ENCODE results near the gene ANKFY1.

ANKFY1 gene

DNA sequence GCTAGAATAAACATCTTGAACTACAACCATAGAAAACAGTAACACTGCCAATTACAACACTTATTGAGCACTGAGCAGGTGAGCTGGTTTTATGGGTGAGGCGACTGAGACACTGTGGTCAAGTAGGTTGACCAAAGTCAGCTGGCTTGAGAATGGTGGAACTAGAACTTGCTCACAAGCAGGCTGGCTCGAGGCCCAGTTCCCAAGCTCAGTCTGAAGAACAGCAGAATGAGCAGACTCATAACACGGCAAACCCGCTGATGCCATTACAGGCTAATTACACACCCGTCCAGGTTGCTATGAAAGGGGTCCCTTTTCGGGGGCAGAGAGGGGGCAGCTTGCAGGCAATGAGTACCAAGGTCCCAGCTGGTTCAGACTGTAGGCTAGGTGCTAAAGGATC, 127.4 kb downstream of the ANKFY1 start:
- DNase-seq (ENCODE audit: extremely low spot score), result no peak
- CTCF ChIA-PET, result interaction anchor here (1.4 kb wide), 1 partner anchor 17 kb away, joined by 3 read pairs; no protein-coding TSS in a partner anchor
- TF ChIP-seq, protein P1, sequence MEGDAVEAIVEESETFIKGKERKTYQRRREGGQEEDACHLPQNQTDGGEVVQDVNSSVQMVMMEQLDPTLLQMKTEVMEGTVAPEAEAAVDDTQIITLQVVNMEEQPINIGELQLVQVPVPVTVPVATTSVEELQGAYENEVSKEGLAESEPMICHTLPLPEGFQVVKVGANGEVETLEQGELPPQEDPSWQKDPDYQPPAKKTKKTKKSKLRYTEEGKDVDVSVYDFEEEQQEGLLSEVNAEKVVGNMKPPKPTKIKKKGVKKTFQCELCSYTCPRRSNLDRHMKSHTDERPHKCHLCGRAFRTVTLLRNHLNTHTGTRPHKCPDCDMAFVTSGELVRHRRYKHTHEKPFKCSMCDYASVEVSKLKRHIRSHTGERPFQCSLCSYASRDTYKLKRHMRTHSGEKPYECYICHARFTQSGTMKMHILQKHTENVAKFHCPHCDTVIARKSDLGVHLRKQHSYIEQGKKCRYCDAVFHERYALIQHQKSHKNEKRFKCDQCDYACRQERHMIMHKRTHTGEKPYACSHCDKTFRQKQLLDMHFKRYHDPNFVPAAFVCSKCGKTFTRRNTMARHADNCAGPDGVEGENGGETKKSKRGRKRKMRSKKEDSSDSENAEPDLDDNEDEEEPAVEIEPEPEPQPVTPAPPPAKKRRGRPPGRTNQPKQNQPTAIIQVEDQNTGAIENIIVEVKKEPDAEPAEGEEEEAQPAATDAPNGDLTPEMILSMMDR (IDR thresholded peaks at IDR 0.05; ENCODE audit: control extremely low read depth, extremely low read depth, low read depth, missing control alignments), result no peak
- POLR2A ChIA-PET, result no interaction called here

DNA sequence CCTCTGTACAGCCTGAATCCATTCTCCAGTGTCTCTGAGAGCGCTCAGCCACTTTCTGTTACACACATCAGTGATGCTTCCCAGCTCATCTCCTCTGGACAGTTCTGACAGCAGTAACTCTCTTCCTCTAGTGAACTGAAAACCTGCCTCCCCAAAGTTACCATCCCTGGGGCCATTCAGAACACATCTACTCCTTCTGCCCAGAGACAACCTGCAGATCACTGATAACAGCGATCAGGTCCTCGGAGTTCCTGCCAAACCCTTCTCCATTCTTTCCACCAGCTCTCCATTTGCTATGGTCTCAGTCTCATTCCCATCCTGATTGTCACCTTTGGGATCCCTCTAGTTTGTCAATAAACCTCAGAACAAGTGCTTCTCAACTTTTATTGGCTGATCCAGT, 128.3 kb downstream of the ANKFY1 start:
- DNase-seq (ENCODE audit: extremely low spot score), result no peak
- CTCF ChIA-PET, result interaction anchor here (1.3 to 1.4 kb wide), 3 partner anchors 9 to 22 kb away, joined by 3 to 4 read pairs (median 3); no protein-coding TSS in a partner anchor
- POLR2A ChIA-PET, result interaction anchor here (0.6 kb wide), 1 partner anchor 347 kb away, joined by 3 read pairs; no protein-coding TSS in a partner anchor
- TF ChIP-seq, protein P1 (IDR thresholded peaks at IDR 0.05; ENCODE audit: control extremely low read depth, extremely low read depth, low read depth, missing control alignments), result no peak

DNA sequence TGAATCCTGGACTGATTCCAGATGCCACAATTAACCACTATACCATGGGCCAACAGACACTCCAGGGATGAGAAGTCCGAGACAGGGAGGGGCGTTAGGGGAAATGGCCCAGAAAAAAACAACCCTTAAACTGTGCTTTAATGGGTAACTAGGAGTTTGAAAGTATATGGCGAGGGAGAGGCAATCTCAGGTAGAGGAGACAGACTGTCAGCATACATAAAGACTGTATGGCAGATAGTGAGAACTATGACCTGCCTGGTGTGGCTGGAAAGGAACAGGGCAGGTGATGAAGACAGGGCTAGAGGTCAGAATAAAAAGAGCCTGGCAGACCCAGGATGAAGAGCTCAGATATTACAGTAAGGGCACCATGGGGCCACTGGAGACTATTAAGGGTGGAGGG, 129.1 kb downstream of the ANKFY1 start:
- ChIA-PET POLR2A (no interaction called here), CTCF (interaction anchor here (1.3 to 1.4 kb wide), 2 partner anchors 9 to 22 kb away, joined by 3 to 4 read pairs; no protein-coding TSS in a partner anchor)
- DNase-seq (ENCODE audit: extremely low spot score), result no peak

DNA sequence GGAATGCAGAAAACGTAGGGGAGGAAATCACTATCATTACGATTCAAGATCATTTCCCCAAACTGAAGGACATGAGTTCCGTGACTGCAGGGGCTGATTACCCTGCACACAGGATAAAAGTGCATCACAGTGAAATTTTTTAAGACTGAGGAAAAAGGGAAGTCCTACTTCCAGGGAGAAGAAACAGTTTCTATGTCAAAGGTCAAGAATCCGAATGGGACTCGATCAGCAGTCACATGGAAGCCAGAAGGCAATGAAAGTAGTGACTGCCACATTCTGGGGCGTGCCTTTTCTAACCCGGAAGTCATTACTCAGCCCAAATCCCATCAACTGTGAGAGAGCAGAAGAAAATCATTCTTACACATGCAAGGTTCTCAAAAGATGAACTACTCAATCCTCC, 133.1 kb downstream of the ANKFY1 start:
- no peak for DNase-seq (ENCODE audit: extremely low spot score)
- TF ChIP-seq, protein P1 (IDR thresholded peaks at IDR 0.05; ENCODE audit: control extremely low read depth, extremely low read depth, low read depth, missing control alignments), result no peak
- CTCF ChIA-PET, result no interaction called here
- POLR2A ChIA-PET, result interaction anchor here (0.6 kb wide), 1 partner anchor 1527 kb away, joined by 3 read pairs; no protein-coding TSS in a partner anchor

More for the DNA sequence above, 129.1 kb downstream of the ANKFY1 start:
- TF ChIP-seq, protein P1 (IDR thresholded peaks at IDR 0.05; ENCODE audit: control extremely low read depth, extremely low read depth, low read depth, missing control alignments), result no peak

DNA sequence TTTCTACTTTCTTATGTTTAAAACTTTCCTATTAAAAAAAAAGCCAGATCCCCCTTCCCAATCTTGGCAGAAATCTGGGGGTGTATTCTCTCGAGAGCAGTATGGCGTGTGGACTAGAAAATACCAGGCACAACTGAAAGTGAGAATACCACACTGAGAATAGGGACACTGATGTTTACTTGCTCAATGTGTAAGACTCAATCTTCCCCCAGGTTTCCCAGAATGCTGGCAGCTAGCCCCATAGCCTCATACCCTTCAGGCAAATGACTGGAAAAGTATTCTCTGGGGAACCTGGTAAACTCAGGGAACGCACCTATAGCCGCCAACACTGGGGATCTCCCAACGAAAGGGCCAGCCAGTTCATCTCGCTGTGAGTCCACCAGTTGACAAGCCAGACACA, 136.2 kb downstream of the ANKFY1 start:
- DNase-seq (ENCODE audit: extremely low spot score), result peak; percentile 27
- TF ChIP-seq, protein P1 (IDR thresholded peaks at IDR 0.05; ENCODE audit: control extremely low read depth, extremely low read depth, low read depth, missing control alignments), result no peak
- ChIA-PET POLR2A (no interaction called here), CTCF (interaction anchor here (1.2 to 3.1 kb wide), 3 partner anchors 8 to 11 kb away, joined by 3 to 7 read pairs (median 5); no protein-coding TSS in a partner anchor)

DNA sequence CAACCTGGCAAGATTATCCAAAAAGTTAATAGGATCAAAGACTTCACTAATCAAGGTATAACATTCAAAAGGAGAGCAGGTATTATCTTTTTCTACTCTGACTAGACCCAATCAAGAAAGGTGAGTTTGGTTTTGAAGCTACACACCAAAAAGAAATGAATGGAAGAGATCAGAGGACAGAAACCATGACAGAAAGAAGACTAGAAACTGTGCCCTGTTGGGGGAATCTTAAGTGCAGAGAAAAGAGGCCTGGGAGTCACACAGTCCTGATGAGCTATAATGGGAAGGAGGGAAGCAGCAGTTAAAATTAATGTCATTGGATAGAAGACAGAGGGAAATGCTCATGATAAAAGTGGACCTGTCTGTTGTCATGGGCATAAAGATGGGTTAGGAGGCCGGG, 138.2 kb downstream of the ANKFY1 start:
- POLR2A ChIA-PET, result no interaction called here
- no peak for DNase-seq (ENCODE audit: extremely low spot score)
- TF ChIP-seq, protein P1 (IDR thresholded peaks at IDR 0.05; ENCODE audit: control extremely low read depth, extremely low read depth, low read depth, missing control alignments), result no peak
- CTCF ChIA-PET, result interaction anchor here (1.3 to 1.7 kb wide), 2 partner anchors 10 to 211 kb away, joined by 3 to 4 read pairs; no protein-coding TSS in a partner anchor
